Nephron progenitor cell (in vitro differentiated cells): ENCODE measurements around the gene FRMD4B.

ENCODE experiments used
- DNase-seq: peaks from one replicate; pipeline ENCODE4 v3.0.0; 2021
- H3K27ac Mint-ChIP-seq: 2 replicates; pipeline ENCODE4 v1.8.0; 2021; ENCODE audit warnings: mild to moderate bottlenecking, moderate library complexity, mixed read lengths
- H3K27me3 Mint-ChIP-seq: 2 replicates; pipeline ENCODE4 v1.8.0; 2021; ENCODE audit warnings: mild to moderate bottlenecking, low read depth, mixed read lengths; ENCODE audit not compliant: poor library complexity
- H3K36me3 Mint-ChIP-seq: 2 replicates; pipeline ENCODE4 v1.8.0; 2021; ENCODE audit warnings: low read depth, mixed read lengths
- H3K4me1 Mint-ChIP-seq: 2 replicates; pipeline ENCODE4 v1.8.0; 2021; ENCODE audit warnings: mixed read lengths
- H3K4me3 Mint-ChIP-seq: 2 replicates; pipeline ENCODE4 v1.8.0; 2021; ENCODE audit warnings: mild to moderate bottlenecking, moderate library complexity, mixed read lengths
- H3K9me3 Mint-ChIP-seq: 2 replicates; pipeline ENCODE4 v1.8.0; 2021; ENCODE audit warnings: mild to moderate bottlenecking, moderate library complexity, mixed read lengths
- TF ChIP-seq, protein P1 (sequence below): fragments of 200-600 bp; sonication (generic); IDR thresholded peaks from 2 replicates; pipeline ENCODE4 v1.5.0; 2021; ENCODE audit warnings: antibody characterized with exemption

Gene FRMD4B

GRCh38 chr3:69409011-69409410 lies 23.1 kb upstream of the FRMD4B start:
- H3K4me1 Mint-ChIP-seq, result no peaks in the 10 kb centered on the region
- no peak overlapping the region for H3K27ac Mint-ChIP-seq
- DNase-seq, result no peak
- peaks cover 16% of the 10 kb centered on the region for H3K9me3 Mint-ChIP-seq
- H3K4me3 Mint-ChIP-seq, result no peak overlapping the region
- TF ChIP-seq, protein P1, sequence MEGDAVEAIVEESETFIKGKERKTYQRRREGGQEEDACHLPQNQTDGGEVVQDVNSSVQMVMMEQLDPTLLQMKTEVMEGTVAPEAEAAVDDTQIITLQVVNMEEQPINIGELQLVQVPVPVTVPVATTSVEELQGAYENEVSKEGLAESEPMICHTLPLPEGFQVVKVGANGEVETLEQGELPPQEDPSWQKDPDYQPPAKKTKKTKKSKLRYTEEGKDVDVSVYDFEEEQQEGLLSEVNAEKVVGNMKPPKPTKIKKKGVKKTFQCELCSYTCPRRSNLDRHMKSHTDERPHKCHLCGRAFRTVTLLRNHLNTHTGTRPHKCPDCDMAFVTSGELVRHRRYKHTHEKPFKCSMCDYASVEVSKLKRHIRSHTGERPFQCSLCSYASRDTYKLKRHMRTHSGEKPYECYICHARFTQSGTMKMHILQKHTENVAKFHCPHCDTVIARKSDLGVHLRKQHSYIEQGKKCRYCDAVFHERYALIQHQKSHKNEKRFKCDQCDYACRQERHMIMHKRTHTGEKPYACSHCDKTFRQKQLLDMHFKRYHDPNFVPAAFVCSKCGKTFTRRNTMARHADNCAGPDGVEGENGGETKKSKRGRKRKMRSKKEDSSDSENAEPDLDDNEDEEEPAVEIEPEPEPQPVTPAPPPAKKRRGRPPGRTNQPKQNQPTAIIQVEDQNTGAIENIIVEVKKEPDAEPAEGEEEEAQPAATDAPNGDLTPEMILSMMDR, result no peak
- peaks cover 12% of the 10 kb centered on the region for H3K27me3 Mint-ChIP-seq
- H3K36me3 Mint-ChIP-seq, result no peaks in the 10 kb centered on the region

- no peaks in the 10 kb centered on the region for H3K4me1 Mint-ChIP-seq
- H3K9me3 Mint-ChIP-seq, result peaks cover 16% of the 10 kb centered on the region
- no peaks in the 10 kb centered on the region for H3K36me3 Mint-ChIP-seq
- TF ChIP-seq, protein P1, result no peak
- H3K4me3 Mint-ChIP-seq, result no peak overlapping the region
- peaks cover 12% of the 10 kb centered on the region for H3K27me3 Mint-ChIP-seq
- no peak for DNase-seq
- no peak overlapping the region for H3K27ac Mint-ChIP-seq
Observed at GRCh38 chr3:69408542-69408941, 22.7 kb upstream of the FRMD4B start.

DNA sequence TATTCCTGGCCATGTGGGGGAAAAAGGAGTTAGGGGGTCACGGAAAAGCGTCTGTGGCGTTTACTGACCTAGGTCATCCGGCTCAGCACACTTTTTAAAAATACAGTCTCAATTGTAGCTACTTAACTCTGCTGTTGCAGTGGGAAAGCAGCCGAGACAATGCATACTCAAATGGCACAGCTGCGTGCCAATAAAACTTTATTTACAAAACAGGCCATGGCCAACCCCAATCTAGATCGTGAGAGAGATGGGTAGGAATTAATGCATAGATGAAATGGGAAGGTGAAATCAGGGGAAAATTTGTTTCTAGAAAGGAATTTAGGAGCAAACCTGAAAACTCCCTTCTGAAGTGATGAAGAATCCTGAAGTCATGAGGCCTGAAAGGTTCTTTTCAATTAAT lies 22.0 kb upstream of the FRMD4B start:
- TF ChIP-seq, protein P1, result no peak
- DNase-seq, result no peak
- Mint-ChIP-seq H3K27ac (peak overlapping the region; percentile 85), H3K36me3 (no peaks in the 10 kb centered on the region), H3K9me3 (peaks cover 16% of the 10 kb centered on the region), H3K4me1 (no peaks in the 10 kb centered on the region), H3K4me3 (no peak overlapping the region), H3K27me3 (peaks cover 12% of the 10 kb centered on the region)

- Mint-ChIP-seq H3K27me3 (peaks cover 8% of the 10 kb centered on the region), H3K36me3 (no peaks in the 10 kb centered on the region), H3K4me3 (no peak overlapping the region), H3K4me1 (no peaks in the 10 kb centered on the region), H3K9me3 (peaks cover 16% of the 10 kb centered on the region), H3K27ac (no peak overlapping the region)
- DNase-seq, result no peak
- TF ChIP-seq, protein P1, result no peak
Observed at GRCh38 chr3:69406163-69406562, 20.3 kb upstream of the FRMD4B start.

DNA sequence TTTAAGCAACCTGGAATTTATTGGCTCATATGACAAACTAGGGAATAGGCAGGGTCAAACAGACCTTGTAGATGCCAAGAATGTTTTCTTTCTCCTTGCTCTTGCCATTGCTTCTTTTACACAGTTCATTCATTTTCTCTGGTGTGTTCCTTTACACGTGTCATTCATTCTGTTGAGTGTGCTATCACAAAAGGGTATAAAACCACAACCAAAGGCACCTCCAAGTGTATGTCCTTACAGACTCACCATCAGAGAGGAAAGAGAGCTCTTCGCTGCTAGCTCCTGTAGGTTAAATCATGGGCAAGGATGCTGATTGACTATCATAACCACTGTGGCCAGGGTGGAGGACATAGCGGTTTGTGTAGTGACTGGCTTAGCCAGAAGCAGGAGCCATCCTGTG lies 19.2 kb upstream of the FRMD4B start:
- no peak overlapping the region for H3K4me3 Mint-ChIP-seq
- TF ChIP-seq, protein P1, result no peak
- no peak for DNase-seq
- H3K27ac Mint-ChIP-seq, result no peak overlapping the region
- peaks cover 16% of the 10 kb centered on the region for H3K9me3 Mint-ChIP-seq
- peaks cover 11% of the 10 kb centered on the region for H3K27me3 Mint-ChIP-seq
- no peaks in the 10 kb centered on the region for H3K4me1 Mint-ChIP-seq
- H3K36me3 Mint-ChIP-seq, result no peaks in the 10 kb centered on the region

DNA sequence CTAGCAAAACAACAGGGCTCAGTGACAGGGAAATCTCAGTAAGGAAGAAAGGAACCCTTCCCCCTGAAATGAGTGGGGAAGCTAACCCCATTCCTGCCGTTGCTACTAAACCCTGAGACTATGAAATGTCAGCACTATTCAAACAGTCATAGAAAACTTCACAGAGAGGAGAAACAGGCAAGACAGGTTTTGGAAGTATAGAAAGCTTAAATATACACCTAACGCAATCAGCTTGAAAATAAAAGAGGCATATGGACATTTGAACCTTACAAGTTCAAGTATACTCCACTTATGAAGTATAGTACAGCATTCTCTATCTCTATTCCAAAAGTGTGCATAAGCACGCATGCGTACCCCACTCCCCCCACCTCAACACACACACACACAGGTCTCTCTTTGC lies 17.6 kb upstream of the FRMD4B start:
- H3K4me1 Mint-ChIP-seq, result no peaks in the 10 kb centered on the region
- peaks cover 16% of the 10 kb centered on the region for H3K9me3 Mint-ChIP-seq
- H3K27ac Mint-ChIP-seq, result no peak overlapping the region
- TF ChIP-seq, protein P1, result no peak
- no peaks in the 10 kb centered on the region for H3K36me3 Mint-ChIP-seq
- no peak for DNase-seq
- peaks cover 11% of the 10 kb centered on the region for H3K27me3 Mint-ChIP-seq
- no peak overlapping the region for H3K4me3 Mint-ChIP-seq
